Ecto neural progenitor cell (in vitro differentiated cells): ENCODE data around the gene WNT5B.
"Not testable (repeated sequence)": the region's sequence is repeated elsewhere in the genome, so short reads cannot be mapped to it uniquely, and the experiment has no call there.

Experiments
- DNase-seq: peaks from one replicate; pipeline ENCODE4 v3.0.0-alpha.2; 2018; ENCODE audit warnings: low spot score

The WNT5B gene

GRCh38 chr12:1691123-1692007 is 62.3 kb downstream of the WNT5B start:
- no peak for DNase-seq

GRCh38 chr12:1692226-1692625 is 63.2 kb downstream of the WNT5B start:
- no peak for DNase-seq

GRCh38 chr12:1692895-1693610 is 64.0 kb downstream of the WNT5B start:
- no peak for DNase-seq

GRCh38 chr12:1695097-1695496 is 66.1 kb downstream of the WNT5B start:
- not testable (repeated sequence) for DNase-seq

- DNase-seq = no peak
Observed at GRCh38 chr12:1695886-1696670, 67.0 kb downstream of the WNT5B start.

GRCh38 chr12:1696800-1697199 is 67.8 kb downstream of the WNT5B start:
- DNase-seq = no peak
